ENCODE measurements around the gene DZANK1. TPM values are rescaled to one million over a fixed set of nuclear protein-coding genes. Genes with fewer than 3 reads are reported as not detected.

DZANK1 gene
- total and polyA plus RNA-seq, 2 of the 8 experiments (the other 6 are each of a cell fraction or from before 2014, with no cell fraction given) = 8.0 to 9.9 TPM

- 0 out of 4 replicates have a peak, but pooled peaks of 1 of the 2 experiments have one; percentile 35 for TF ChIP-seq HDAC2 (IDR thresholded peaks at IDR 0.05; ENCODE audit: borderline replicate concordance in 1 of 2, low read depth in 2 of 2, low read length in 2 of 2)
- TF ChIP-seq YY1 (IDR thresholded peaks at IDR 0.05; ENCODE audit: low read depth, low read length) = peak; percentile 99
- no peak for TF ChIP-seq KDM5A (IDR thresholded peaks at IDR 0.05; ENCODE audit: low read length)
- peak; percentile 12; the same call in 1 of the 2 replicates for TF ChIP-seq MAX (IDR thresholded peaks at IDR 0.05)
- TF ChIP-seq SIN3A (conservative IDR thresholded peaks at IDR 0.05 in 1 of 2, IDR thresholded peaks at IDR 0.05 in 1 of 2; ENCODE audit: low read depth in 1 of 2, low read length in 2 of 2) = peak; percentile 38 to 88; a peak in 2 of 4 replicates
- TF ChIP-seq TBP (IDR thresholded peaks at IDR 0.05; ENCODE audit: low read depth, low read length) = peak; percentile 74
- TF ChIP-seq TCF12 (IDR thresholded peaks at IDR 0.05; ENCODE audit: low read depth, low read length) = 0 out of 2 replicates have a peak, but pooled peaks have one; percentile 42
- TF ChIP-seq TAF1 (IDR thresholded peaks at IDR 0.05; ENCODE audit: low read depth, low read length) = peak; percentile 89
- TF ChIP-seq RAD21 (IDR thresholded peaks at IDR 0.05 in 1 of 2, conservative IDR thresholded peaks at IDR 0.05 in 1 of 2; ENCODE audit: low read depth in 2 of 2, low read length in 2 of 2) = no peak
- TF ChIP-seq SIX5 (IDR thresholded peaks at IDR 0.05; ENCODE audit: low read depth, low read length) = peak; percentile 72
- peak; percentile 77 for TF ChIP-seq PHF8 (conservative IDR thresholded peaks at IDR 0.05; ENCODE audit: low read depth, low read length)
- no peak for TF ChIP-seq RXRA (IDR thresholded peaks at IDR 0.05; ENCODE audit: insufficient read depth, low read depth, low read length)
- no peak for TF ChIP-seq TEAD4 (IDR thresholded peaks at IDR 0.05; ENCODE audit: low read depth, low read length)
- TF ChIP-seq CBX5 (IDR thresholded peaks at IDR 0.05; ENCODE audit: low read depth, low read length) = no peak
Measured at GRCh38 chr20:18496740-18497592, 30.1 kb upstream of the DZANK1 start, which contains the start of gene RBBP9 (continued).
